Measurements from ENCODE around the gene TASP1. TPM values are rescaled to one million over a fixed set of nuclear protein-coding genes. Genes with fewer than 3 reads are reported as not detected.

TASP1 gene
- total RNA-seq, 1 experiment from 2014 or later: 9.5 TPM

- H3K56ac ChIP-seq (ENCODE audit: insufficient read length, low read depth, low read length): no peak overlapping the region
- H4K8ac ChIP-seq (replicated peaks; ENCODE audit: insufficient read length, low read depth, low read length): no peak overlapping the region
- no peak overlapping the region for H3T11ph ChIP-seq (ENCODE audit: low read length)
- H3K79me1 ChIP-seq (ENCODE audit: insufficient read depth, low read depth, low read length, poor library complexity, severe bottlenecking): no peaks in the 10 kb centered on the region
- no CpG with 5 or more reads among the region's 3 CpGs for WGBS (ENCODE audit: extremely low coverage, insufficient read length, low lambda C conversion rate)
- H2AK5ac ChIP-seq (ENCODE audit: insufficient read length, low read length): no peak overlapping the region
- H2BK20ac ChIP-seq (ENCODE audit: low read depth, low read length, poor library complexity, severe bottlenecking): no peak overlapping the region
- H2BK120ac ChIP-seq (ENCODE audit: low read depth, low read length, poor library complexity, severe bottlenecking): no peak overlapping the region
- no peak overlapping the region for H3K4me3 Mint-ChIP-seq
- H3K4me1 Mint-ChIP-seq: no peaks in the 10 kb centered on the region
- no peak overlapping the region for H2BK5ac ChIP-seq (ENCODE audit: insufficient read length, low read length)
- no peaks in the 10 kb centered on the region for H3K27me3 ChIP-seq (ENCODE audit: insufficient read depth, low read length)
- H2AFZ ChIP-seq (ENCODE audit: low read length): no peak overlapping the region
- no peak overlapping the region for H3K4ac ChIP-seq (ENCODE audit: low read depth, low read length)
- no peak overlapping the region for H3K18ac ChIP-seq (ENCODE audit: insufficient read length, low read depth, low read length)
- H3K9ac ChIP-seq (ENCODE audit: extremely low read depth, insufficient read length, low read length): no peak overlapping the region
- H4K5ac ChIP-seq (ENCODE audit: insufficient read length, low read depth, low read length): no peak overlapping the region
- no peak overlapping the region for H3K27ac ChIP-seq (ENCODE audit: insufficient read length, low read depth, low read length)
- H3K4me1 ChIP-seq (ENCODE audit: insufficient read depth, low read length): no peaks in the 10 kb centered on the region
- no peaks in the 10 kb centered on the region for H3K9me3 Mint-ChIP-seq
- H3K23me2 ChIP-seq (ENCODE audit: insufficient read length, low read depth, low read length, poor library complexity, severe bottlenecking): no peaks in the 10 kb centered on the region
- no peaks in the 10 kb centered on the region for H3K9me3 ChIP-seq (ENCODE audit: control insufficient read depth, low read depth, low read length)
- no peak overlapping the region for H2BK12ac ChIP-seq (ENCODE audit: insufficient read length, low read depth, low read length)
- no peak overlapping the region for H2BK15ac ChIP-seq (ENCODE audit: low read depth, low read length)
- H3K4me2 ChIP-seq (ENCODE audit: insufficient read depth, insufficient read length, low read length): no peak overlapping the region
- H4K20me1 ChIP-seq (ENCODE audit: control insufficient read depth, insufficient read depth, insufficient read length): no peaks in the 10 kb centered on the region
- no peak overlapping the region for H3K14ac ChIP-seq (ENCODE audit: insufficient read depth, low read length)
- H3K79me2 ChIP-seq (ENCODE audit: insufficient read depth, low read length): no peaks in the 10 kb centered on the region
- DNase-seq: no peak
- no peak for TF ChIP-seq CTCF (conservative IDR thresholded peaks at IDR 0.05)
- H3K27ac Mint-ChIP-seq: peak overlapping the region in 1 of 3 experiments; percentile 7; a peak in 1 of 7 replicates
- H3K27me3 Mint-ChIP-seq (ENCODE audit: low read depth): no peaks in the 10 kb centered on the region
- no peak overlapping the region for H4K91ac ChIP-seq (ENCODE audit: insufficient read length, low read depth, low read length)
- H3K36me3 Mint-ChIP-seq (ENCODE audit: insufficient read depth in 1 of 3, low read depth in 3 of 3): peaks cover 0 to 9% (median 4%) of the 10 kb centered on the region in 3 experiments; a peak in 3 of 7 replicates
- H3K23ac ChIP-seq (ENCODE audit: insufficient read length, low read depth, low read length): no peak overlapping the region
Measured at GRCh38 chr20:13530146-13530545, 108.6 kb downstream of the TASP1 start.

All from H9 (cell line).